Cardiac fibroblast (primary cell): ENCODE data around the gene ERO1B.

ENCODE experiments used
- DNase-seq, 2 donors: peaks; one replicate each; pipeline versions ENCODE4 v3.0.0 to v3.0.0-alpha.2; 2010; ENCODE audit warnings: low read depth in 2 of 2
- H3K4me3 ChIP-seq, 2 donors: replicated peaks in 1 of 2; 1 replicate in 1 of 2; 2 replicates in 1 of 2; pipeline ENCODE4 v1.5.1; 2011; ENCODE audit warnings: low read depth in 2 of 2, low read length in 2 of 2, mild to moderate bottlenecking in 2 of 2, moderate library complexity in 1 of 2
- TF ChIP-seq, protein P1 (sequence below): IDR thresholded peaks from one replicate; pipeline ENCODE4 v1.5.1; 2011; ENCODE audit warnings: low read depth, mild to moderate bottlenecking, low read length, inconsistent platforms

ERO1B gene

GRCh38 chr1:236259043-236259442, 22.7 kb downstream of the ERO1B start:
- TF ChIP-seq, protein P1, sequence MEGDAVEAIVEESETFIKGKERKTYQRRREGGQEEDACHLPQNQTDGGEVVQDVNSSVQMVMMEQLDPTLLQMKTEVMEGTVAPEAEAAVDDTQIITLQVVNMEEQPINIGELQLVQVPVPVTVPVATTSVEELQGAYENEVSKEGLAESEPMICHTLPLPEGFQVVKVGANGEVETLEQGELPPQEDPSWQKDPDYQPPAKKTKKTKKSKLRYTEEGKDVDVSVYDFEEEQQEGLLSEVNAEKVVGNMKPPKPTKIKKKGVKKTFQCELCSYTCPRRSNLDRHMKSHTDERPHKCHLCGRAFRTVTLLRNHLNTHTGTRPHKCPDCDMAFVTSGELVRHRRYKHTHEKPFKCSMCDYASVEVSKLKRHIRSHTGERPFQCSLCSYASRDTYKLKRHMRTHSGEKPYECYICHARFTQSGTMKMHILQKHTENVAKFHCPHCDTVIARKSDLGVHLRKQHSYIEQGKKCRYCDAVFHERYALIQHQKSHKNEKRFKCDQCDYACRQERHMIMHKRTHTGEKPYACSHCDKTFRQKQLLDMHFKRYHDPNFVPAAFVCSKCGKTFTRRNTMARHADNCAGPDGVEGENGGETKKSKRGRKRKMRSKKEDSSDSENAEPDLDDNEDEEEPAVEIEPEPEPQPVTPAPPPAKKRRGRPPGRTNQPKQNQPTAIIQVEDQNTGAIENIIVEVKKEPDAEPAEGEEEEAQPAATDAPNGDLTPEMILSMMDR = no peak
- no peak overlapping the region for H3K4me3 ChIP-seq
- no peak for DNase-seq

- no peak overlapping the region for H3K4me3 ChIP-seq
- TF ChIP-seq, protein P1 = no peak
- no peak for DNase-seq
Observed at GRCh38 chr1:236258114-236258622, 23.6 kb downstream of the ERO1B start.

DNA sequence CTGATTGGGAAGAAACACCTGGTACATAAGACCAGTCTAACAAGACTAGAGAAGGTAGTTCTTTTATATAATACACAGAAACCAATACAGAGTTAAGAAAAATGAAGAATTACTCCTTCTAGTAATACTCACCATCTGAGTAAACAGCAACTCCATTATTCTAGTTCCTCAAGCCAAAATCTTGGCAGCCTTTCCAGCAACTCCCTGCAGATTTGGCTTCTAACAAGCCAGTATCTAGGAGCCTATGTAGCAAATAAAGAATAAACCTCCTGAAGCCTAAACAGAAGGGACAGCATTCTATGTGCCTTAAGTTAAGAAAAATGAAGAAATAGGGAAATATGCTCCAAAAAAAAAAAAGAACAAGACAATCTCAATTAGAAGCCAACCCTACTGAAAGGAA, 24.5 kb downstream of the ERO1B start:
- DNase-seq = peak in 1 of 2 donors; percentile 32
- no peak overlapping the region for H3K4me3 ChIP-seq
- TF ChIP-seq, protein P1 = no peak

GRCh38 chr1:236253918-236254637, 27.7 kb downstream of the ERO1B start:
- TF ChIP-seq, protein P1 = no peak

DNA sequence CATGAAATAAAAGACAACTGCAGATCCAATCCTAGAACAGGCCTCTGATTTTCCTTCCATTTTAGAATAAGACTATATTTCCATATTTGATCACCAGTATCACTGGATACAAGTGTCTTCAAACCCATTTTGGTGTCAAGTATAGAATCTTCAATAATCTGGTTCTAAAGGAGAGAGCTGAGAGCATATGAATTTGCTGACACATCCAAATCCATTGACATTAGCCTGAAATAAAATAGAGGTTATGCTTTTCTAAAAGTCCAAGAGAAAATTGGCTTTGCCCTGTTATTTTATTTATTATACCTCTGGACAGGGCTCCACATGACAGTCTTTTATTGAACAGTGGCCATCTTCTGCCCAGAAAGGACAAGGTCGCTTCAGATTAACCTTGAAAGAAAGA, 28.6 kb downstream of the ERO1B start:
- TF ChIP-seq, protein P1 = no peak
- no peak for DNase-seq
- no peak overlapping the region for H3K4me3 ChIP-seq

More at GRCh38 chr1:236253918-236254637, 27.7 kb downstream of the ERO1B start:
- DNase-seq = no peak
- no peak overlapping the region for H3K4me3 ChIP-seq

DNA sequence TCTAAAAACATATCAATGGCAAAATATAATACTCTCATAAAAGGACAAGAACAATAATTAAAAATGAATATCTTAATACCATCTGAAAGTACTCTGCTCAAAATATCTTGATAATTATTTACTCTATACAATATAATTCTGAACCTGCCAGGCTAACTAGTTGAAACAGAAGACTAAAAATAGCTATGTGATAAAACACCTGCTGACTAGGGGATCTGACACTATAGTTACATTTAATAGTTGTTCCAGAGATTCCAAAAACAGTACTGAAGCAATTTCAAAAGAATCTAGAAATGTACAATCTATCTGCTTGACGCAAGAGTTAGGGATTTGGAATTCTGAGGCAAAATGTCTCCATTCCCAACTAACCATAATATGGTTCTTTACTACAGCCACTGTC, 30.2 kb downstream of the ERO1B start:
- TF ChIP-seq, protein P1 = no peak
- DNase-seq = no peak
- no peak overlapping the region for H3K4me3 ChIP-seq
